CD4-positive, alpha-beta T cell treated with Interleukin-15 for 4 hours (primary cell): Measurements from ENCODE around the gene PRDX6.
"Not testable (repeated sequence)": the region's sequence is repeated elsewhere in the genome, so short reads cannot be mapped to it uniquely, and the experiment has no call there.

Experiments used
- DNase-seq: peaks from one replicate; pipeline ENCODE4 v3.0.0-alpha.2; 2020; ENCODE audit warnings: low spot score

PRDX6 gene

GRCh38 chr1:173496757-173497320 is 19.7 kb downstream of the PRDX6 start:
- no peak for DNase-seq

DNA sequence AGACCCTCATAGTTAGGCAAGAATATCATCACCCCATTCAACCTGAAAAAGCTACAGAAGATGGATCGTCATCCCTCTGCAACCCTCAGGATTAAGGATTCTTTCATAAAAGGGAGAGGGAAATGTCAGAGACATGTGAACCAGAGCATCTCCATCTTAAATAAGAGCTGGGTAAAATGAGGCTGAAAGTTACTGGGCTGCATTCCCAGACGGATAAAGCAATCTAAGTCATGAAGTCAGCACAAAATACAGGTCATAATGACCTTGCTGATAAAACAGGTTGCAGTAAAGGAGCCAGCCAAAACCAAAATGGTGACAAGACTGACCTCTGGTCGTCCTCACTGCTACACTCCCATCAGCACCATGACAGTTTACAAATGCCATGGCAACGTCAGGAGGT is 22.6 kb downstream of the PRDX6 start:
- DNase-seq, result no peak

DNA sequence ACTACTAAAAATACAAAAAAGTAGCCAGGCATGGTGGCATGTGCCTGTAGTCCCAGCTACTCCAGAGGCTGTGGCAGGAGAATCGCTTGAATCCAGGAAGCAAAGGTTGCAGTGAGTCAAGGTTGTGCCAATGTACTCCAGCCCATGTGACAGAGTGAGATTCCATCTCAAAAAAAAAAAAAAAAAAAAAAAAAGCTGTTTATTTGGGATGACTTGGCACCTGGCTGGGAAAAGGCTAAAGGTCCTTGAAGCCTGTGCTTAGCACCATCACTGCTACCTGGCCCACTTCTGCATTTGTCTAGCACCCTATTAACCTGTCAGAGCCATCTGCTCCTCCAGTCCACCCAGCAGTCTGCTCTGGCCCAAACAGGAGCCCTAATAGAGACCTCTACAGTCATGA is 25.0 kb downstream of the PRDX6 start:
- DNase-seq, result no peak

GRCh38 chr1:173503391-173503790 is 26.3 kb downstream of the PRDX6 start:
- no peak for DNase-seq

GRCh38 chr1:173504268-173504667 is 27.1 kb downstream of the PRDX6 start:
- DNase-seq, result no peak

- DNase-seq, result no peak
Observed at GRCh38 chr1:173505391-173505790, 28.3 kb downstream of the PRDX6 start.

GRCh38 chr1:173506437-173506836 is 29.3 kb downstream of the PRDX6 start:
- DNase-seq, result no peak

DNA sequence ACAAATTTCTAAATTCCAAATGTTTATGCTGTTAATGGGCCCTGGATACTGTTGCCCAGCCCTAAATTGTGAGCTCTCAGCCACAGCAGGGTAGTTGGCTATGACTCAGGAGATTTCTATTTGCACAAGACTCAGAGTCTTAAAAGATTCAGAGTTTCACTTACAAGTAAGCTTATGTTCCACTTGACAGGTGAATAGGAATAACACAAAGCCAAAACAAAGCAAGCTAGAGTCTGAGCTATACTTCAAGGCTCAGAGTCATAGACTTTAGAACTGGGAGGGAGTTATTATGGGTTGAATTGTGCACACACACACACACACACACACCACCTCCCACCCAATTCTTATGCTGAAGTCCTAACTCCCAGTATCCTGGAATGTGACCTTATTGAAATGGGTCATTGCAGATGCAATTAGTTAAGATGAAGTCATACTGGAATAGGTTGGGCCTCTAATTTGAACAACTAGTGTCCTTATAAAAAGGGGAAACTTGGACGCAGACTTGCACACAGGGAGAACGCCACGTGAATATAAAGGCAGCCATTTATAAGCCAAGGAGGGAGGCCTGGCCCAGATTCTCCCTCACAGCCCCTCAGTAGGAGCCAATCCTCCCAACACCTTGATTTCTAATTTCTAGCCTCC is 30.2 kb downstream of the PRDX6 start:
- no peak for DNase-seq

DNA sequence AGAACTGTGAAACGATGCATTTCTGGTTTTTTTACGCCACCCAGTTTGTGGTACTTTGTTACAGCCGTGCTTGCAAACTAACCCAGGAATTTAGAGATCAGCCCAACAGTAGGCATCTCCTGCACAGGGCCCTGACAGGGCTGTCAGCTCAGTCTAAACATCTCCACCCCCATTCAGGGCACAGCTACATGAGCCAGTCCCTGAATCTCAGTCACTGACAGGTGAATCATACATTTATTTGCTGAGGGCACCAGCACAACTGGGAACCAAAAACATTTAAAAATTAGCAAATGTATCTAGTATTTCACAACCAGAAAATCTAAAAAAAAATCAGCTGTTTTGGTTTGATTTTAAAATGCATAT is 30.7 kb downstream of the PRDX6 start:
- no peak for DNase-seq

DNA sequence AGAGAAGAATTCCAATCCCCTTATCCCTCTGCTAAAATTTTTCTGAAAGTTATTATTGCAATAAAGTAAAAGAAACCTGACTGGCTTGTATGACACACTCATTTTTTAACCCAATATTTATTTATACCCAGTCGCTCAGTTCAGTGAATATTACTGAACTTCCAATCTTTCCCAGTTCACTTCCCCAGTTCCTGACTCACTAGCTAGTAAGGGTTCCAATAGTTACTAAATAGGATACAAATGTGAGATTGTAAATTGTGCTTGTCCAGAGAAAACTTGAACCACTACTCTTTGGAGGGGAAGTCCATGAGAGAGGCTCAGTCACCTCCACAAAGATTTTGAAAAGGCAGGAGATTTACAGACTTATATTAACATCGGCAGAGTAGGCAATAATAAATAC is 31.4 kb downstream of the PRDX6 start:
- no peak for DNase-seq

DNA sequence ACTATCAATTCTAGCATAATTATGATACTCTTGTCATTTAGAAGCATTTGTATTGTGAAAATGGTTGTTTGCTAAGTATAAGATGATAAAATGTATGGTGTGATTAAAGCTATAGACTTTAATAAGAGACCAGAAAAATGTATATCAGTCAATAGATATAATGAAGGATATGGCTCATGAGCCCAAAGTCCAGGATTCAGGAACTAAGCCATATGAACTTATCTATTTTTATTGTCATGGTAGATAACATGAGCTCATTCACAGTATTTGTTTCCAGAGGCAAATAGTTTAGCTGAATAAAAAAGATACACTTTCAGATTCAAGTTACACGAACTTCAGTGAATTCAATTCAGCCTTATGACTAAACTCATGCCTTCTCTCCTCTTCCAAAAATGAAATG is 32.7 kb downstream of the PRDX6 start:
- DNase-seq, result no peak

DNA sequence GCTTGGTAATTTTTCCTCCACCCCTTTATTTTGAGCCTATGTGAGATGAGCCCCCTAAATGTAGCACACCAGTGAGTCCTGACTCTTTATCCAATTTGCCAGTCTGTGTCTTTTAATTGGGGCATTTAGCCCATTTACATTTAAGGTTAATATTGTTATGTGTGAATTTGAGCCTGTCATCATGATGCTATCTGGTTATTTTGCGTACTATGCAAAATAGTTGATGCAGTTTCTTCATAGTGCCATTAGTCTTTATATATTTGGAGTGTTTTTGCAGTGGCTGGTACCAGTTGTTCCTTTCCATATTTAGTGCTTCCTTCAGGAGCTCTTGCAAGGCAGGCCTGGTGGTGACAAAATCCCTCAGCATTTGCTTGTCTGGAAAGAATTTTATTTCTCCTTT is 37.4 kb downstream of the PRDX6 start:
- DNase-seq, result not testable (repeated sequence)

DNA sequence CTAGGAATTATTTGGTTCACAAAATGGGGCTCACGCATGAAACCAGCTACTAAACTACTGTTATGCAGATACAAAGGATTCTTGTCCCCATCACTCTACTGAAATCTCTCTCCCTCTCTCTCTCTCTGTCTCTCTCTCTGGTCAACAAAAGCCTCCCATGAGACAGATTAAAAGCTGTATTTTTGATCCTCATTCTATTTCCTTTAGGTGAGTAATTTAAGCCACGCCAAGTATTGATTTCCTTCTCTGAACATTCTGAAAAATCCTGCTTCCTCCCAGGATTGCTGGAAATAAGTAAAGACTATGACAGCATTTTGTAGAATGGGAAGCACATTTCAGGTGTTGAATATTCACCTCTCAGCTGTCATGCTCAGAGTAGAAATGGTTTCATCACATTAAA is 43.7 kb downstream of the PRDX6 start:
- no peak for DNase-seq

- no peak for DNase-seq
Observed at GRCh38 chr1:173523329-173523728, 46.2 kb downstream of the PRDX6 start.

DNA sequence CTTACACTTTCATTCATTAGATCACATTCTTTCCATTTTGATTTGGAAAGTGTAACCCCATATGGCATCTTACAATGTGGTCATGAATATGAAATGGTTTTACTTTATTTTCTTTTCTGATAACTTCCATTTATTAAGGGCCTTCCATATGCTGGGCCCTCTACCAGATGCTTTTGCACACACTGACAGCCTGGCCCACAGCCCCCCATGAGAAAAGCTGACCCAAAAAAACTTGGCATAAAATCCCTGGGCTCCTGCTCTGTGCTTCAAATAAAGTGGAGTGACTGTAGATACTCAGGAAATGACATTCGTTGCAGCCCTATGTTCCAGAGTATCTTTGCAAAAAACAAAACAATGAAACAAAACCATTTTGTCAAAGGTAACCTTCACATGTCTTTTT is 48.8 kb downstream of the PRDX6 start:
- no peak for DNase-seq

GRCh38 chr1:173527151-173527826 is 50.2 kb downstream of the PRDX6 start:
- DNase-seq, result no peak

- no peak for DNase-seq
Observed at GRCh38 chr1:173529106-173529505, 52.0 kb downstream of the PRDX6 start.

GRCh38 chr1:173530795-173531693 is 53.9 kb downstream of the PRDX6 start:
- DNase-seq, result no peak

DNA sequence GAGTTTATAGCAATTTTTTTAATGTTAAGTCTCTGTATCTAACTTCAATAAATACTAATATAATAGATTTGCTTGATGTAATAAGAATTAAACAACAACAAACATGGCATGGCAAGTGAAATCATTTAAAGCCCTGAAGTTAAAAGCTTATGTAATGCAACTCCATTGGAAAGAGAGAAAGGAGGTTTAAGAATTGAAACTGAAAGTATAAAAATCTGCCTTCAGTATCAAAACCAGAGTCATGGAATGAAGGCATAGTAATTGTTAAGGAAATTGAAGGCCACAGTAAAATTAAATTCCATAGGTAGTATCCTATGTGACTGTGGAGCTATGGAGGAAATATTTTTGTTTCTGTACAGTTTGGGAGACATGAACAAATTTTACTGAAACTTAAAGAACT is 55.1 kb downstream of the PRDX6 start:
- DNase-seq, result no peak

DNA sequence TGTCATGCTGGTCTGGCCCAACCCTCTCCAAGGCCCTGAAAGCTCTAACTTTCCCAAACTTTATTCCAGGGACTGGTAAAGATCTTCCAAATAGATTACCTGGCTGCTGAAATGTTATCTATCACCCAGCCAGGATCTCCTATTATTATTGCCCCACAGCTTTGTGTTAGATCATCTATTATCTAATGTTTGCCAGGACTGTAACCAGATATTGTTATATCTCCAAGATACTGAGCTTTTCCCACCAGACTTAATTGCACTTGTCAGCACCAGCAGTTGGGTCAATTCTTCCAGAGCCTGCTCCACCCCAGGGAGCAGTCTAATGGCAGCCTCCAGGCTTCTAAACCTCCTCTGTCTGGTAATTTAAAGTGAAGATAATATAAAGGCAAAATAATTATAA is 59.1 kb downstream of the PRDX6 start:
- DNase-seq, result no peak
